Vagina (tissue), 2 donors: ENCODE measurements around the gene MTRF1. TPM values are rescaled to one million over a fixed set of nuclear protein-coding genes. Genes with fewer than 3 reads are reported as not detected.

Experiments used
- DNase-seq, 2 donors: peaks; one replicate each; pipeline ENCODE4 v3.0.0-alpha.2; 2017; ENCODE audit errors: extremely low spot score in 2 of 2
- H3K27ac ChIP-seq: fragments of 200-600 bp; sonication (generic); one replicate; pipeline ENCODE4 v1.5.1; 2019
- H3K27me3 ChIP-seq: fragments of 200-600 bp; sonication (generic); one replicate; pipeline ENCODE4 v1.5.1; 2019
- H3K36me3 ChIP-seq, 2 donors: fragments of 200-600 bp; sonication (generic); one replicate each; pipeline ENCODE4 v1.5.1; 2017 to 2019
- H3K4me1 ChIP-seq: fragments of 200-600 bp; sonication (generic); one replicate; pipeline ENCODE4 v1.5.1; 2019
- H3K4me3 ChIP-seq, 2 donors: fragments of 200-600 bp; sonication (generic); 1 replicate in 1 of 2; 2 replicates in 1 of 2; pipeline ENCODE4 v1.5.1; 2016 to 2019
- H3K9me3 ChIP-seq: fragments of 200-600 bp; sonication (generic); one replicate; pipeline ENCODE4 v1.5.1; 2019
- CTCF ChIP-seq, 3 experiments: fragments of 450-650 bp in 2 of 3; fragments of 200-600 bp in 1 of 3; sonication (generic) in 1 of 3; IDR thresholded peaks; one replicate each; pipeline ENCODE4 v1.5.1; 2017 to 2019; ENCODE audit warnings: antibody characterized with exemption in 3 of 3, mild to moderate bottlenecking in 2 of 3, moderate library complexity in 2 of 3
- POLR2A ChIP-seq, 2 donors: fragments of 450-650 bp; IDR thresholded peaks; one replicate each; pipeline ENCODE4 v1.6.1; 2017; ENCODE audit warnings: antibody characterized with exemption in 2 of 2, mild to moderate bottlenecking in 2 of 2, moderate library complexity in 2 of 2
- POLR2AphosphoS5 ChIP-seq, 2 donors: sonication (generic); formaldehyde crosslinking; IDR thresholded peaks; one replicate each; pipeline ENCODE4 v1.9.0; 2017; ENCODE audit warnings: antibody characterized with exemption in 2 of 2, mild to moderate bottlenecking in 2 of 2, low read depth in 1 of 2; ENCODE audit not compliant: insufficient read depth in 1 of 2
- intact Hi-C: fragments of 100-400 bp; cut with DNase I; formaldehyde crosslinking; loops from one replicate; pipeline ENCODE4 v1.15.1; 2023
- total RNA-seq: library from RNA; depleted of rRNA; stranded (reverse); fragments of >200 nt; gene quantifications from one replicate; pipeline ENCODE4 v1.2.3, GENCODE V29; 2016

Gene MTRF1
- total RNA-seq, 1 donor from 2014 or later: 17.2 TPM

DNA sequence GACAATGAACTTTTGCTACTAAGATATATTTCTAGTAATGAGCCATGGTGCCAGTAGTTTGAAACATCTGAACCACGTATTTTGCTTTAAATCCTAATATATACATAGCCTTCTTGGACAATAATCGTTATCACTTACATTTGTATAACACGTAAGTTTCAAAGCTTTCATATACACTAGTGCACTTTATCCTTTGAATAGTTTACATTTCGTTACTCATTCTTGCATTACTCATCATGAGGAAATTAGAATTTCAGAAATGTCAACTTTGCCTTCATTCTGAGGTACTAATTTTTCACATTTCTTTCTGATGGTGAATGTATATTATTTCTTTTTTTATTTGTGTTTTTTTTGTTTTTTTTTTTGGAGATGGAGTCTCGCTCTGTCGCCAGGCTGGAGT lies 74.8 kb downstream of the MTRF1 start:
- Histone ChIP-seq H3K4me3 (no peak overlapping the region), H3K27ac (no peak overlapping the region), H3K36me3 (no peaks in the 10 kb centered on the region), H3K9me3 (no peaks in the 10 kb centered on the region), H3K4me1 (peaks cover 29% of the 10 kb centered on the region), H3K27me3 (no peaks in the 10 kb centered on the region)
- intact Hi-C loops: no loop called here
- TF ChIP-seq CTCF (IDR thresholded peaks at IDR 0.05) (no peak), POLR2A (IDR thresholded peaks at IDR 0.05) (no peak), POLR2AphosphoS5 (IDR thresholded peaks at IDR 0.05; ENCODE audit: insufficient read depth in 1 of 2, low read depth in 1 of 2) (no peak)
- no peak for DNase-seq

DNA sequence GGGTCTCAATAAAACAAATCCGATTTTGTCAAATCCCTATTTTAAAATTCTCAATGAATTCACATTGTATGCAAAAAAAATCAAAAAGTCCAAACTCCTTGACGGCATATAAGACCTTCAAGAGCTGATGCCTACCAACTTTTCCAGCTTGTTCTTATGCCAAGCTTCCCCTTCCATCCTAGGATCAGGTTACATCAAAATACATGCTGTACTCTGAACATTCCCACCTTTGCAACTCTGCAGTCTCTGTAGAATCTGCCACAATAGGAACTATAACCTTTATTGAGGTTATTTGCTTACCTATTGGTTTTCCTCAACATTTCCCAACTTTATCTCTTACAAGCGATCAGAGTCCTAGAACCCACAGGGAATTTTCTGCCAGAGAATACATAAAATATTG lies 76.9 kb downstream of the MTRF1 start:
- no peak overlapping the region for H3K27ac ChIP-seq
- TF ChIP-seq CTCF (IDR thresholded peaks at IDR 0.05) (no peak), POLR2A (IDR thresholded peaks at IDR 0.05) (no peak), POLR2AphosphoS5 (IDR thresholded peaks at IDR 0.05; ENCODE audit: insufficient read depth in 1 of 2, low read depth in 1 of 2) (no peak)
- H3K4me3 ChIP-seq: no peak overlapping the region
- intact Hi-C loops: no loop called here
- H3K36me3 ChIP-seq: no peaks in the 10 kb centered on the region
- H3K9me3 ChIP-seq: no peaks in the 10 kb centered on the region
- DNase-seq: no peak
- H3K27me3 ChIP-seq: no peaks in the 10 kb centered on the region
- H3K4me1 ChIP-seq: peaks cover 8% of the 10 kb centered on the region

DNA sequence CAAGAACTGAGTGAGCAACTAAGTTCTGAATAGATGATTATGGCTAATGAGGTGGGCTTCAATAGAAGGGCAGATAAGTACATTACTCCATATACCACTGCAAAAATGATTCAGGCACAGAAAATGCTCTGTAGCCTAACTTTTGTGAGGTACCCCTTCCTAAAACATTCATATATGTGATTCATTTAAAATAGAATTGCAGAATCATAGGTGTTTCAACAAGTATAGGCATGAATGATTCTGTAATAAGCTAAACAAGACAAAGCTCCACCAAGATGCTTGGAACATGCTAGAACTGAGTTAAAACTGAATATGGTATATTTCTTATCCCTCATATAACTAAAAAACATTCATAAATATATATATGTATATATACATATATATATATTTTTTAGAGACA lies 81.1 kb downstream of the MTRF1 start:
- Histone ChIP-seq H3K36me3 (no peaks in the 10 kb centered on the region), H3K27me3 (no peaks in the 10 kb centered on the region), H3K27ac (no peak overlapping the region), H3K4me1 (no peaks in the 10 kb centered on the region), H3K9me3 (no peaks in the 10 kb centered on the region), H3K4me3 (no peak overlapping the region)
- intact Hi-C loops: no loop called here
- DNase-seq: no peak
- TF ChIP-seq CTCF (IDR thresholded peaks at IDR 0.05): no peak
- TF ChIP-seq POLR2A (IDR thresholded peaks at IDR 0.05): no peak
- TF ChIP-seq POLR2AphosphoS5 (IDR thresholded peaks at IDR 0.05; ENCODE audit: insufficient read depth in 1 of 2, low read depth in 1 of 2): no peak

- Histone ChIP-seq H3K36me3 (no peaks in the 10 kb centered on the region), H3K9me3 (no peaks in the 10 kb centered on the region), H3K4me3 (no peak overlapping the region), H3K27ac (no peak overlapping the region), H3K4me1 (no peaks in the 10 kb centered on the region), H3K27me3 (no peaks in the 10 kb centered on the region)
- no peak for TF ChIP-seq POLR2A (IDR thresholded peaks at IDR 0.05)
- TF ChIP-seq POLR2AphosphoS5 (IDR thresholded peaks at IDR 0.05; ENCODE audit: insufficient read depth in 1 of 2, low read depth in 1 of 2): no peak
- TF ChIP-seq CTCF (IDR thresholded peaks at IDR 0.05): no peak
- intact Hi-C loops: no loop called here
- no peak for DNase-seq
These were observed 83.7 kb downstream of the MTRF1 start for GRCh38 chr13:41179593-41180250.

DNA sequence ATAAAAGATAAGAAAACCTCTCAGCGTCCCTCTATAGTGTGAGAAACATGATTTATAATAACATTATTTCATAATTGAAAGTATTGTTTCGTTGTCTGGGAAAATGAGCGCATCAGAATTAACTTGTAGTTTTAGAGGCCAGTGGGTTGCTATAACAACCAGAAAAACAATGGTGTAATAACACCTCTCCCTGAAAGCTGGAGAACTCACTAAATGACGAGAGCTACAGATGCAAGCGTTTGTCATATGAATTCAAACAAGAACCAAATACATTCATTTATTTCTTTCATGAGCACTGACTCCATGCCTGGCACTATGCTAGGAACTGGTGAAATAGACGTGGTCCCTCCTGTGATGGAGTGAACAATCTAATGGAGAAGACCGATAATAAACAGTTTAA lies 85.3 kb downstream of the MTRF1 start:
- Histone ChIP-seq H3K9me3 (no peaks in the 10 kb centered on the region), H3K27ac (no peak overlapping the region), H3K4me1 (no peaks in the 10 kb centered on the region), H3K4me3 (no peak overlapping the region), H3K36me3 (no peaks in the 10 kb centered on the region), H3K27me3 (no peaks in the 10 kb centered on the region)
- TF ChIP-seq CTCF (IDR thresholded peaks at IDR 0.05) (no peak), POLR2A (IDR thresholded peaks at IDR 0.05) (no peak), POLR2AphosphoS5 (IDR thresholded peaks at IDR 0.05; ENCODE audit: insufficient read depth in 1 of 2, low read depth in 1 of 2) (no peak)
- no peak for DNase-seq
- intact Hi-C loops: no loop called here
